HepG2 (cell line): Measurements from ENCODE around the gene IYD. TPM values are rescaled to one million over a fixed set of nuclear protein-coding genes. Genes with fewer than 3 reads are reported as not detected.
A peak's percentile ranks its signal among the peaks of the same experiment; 100 is the strongest.

Experiments
- ARNT ChIP-seq: fragments of 450-650 bp; IDR thresholded peaks from 2 replicates; pipeline ENCODE4 v1.6.1; 2017
- CAMTA2 ChIP-seq: sonication (generic); formaldehyde crosslinking; IDR thresholded peaks from 2 replicates; pipeline ENCODE4 v1.4.0; 2020; ENCODE audit warnings: mild to moderate bottlenecking, missing genetic modification reagents, borderline replicate concordance
- CTCF ChIP-seq: sonication (generic); formaldehyde crosslinking; IDR thresholded peaks from 2 replicates; pipeline ENCODE4 v1.5.0; 2020; ENCODE audit warnings: mild to moderate bottlenecking, missing genetic modification reagents, moderate library complexity
- FIP1L1 ChIP-seq: fragments of 200-400 bp; formaldehyde crosslinking; IDR thresholded peaks from 2 replicates; pipeline ENCODE4 v1.6.1; 2018; ENCODE audit warnings: low read depth, mild to moderate bottlenecking, low read length, moderate library complexity, borderline replicate concordance; ENCODE audit not compliant: insufficient read depth
- KAT2B ChIP-seq: fragments of 150-350 bp; IDR thresholded peaks from 2 replicates; pipeline ENCODE4 v1.6.1; 2014; ENCODE audit warnings: low read depth, low read length, borderline replicate concordance
- NFIB ChIP-seq: sonication (generic); formaldehyde crosslinking; IDR thresholded peaks from 2 replicates; pipeline ENCODE4 v1.9.0; 2021; ENCODE audit warnings: missing genetic modification reagents, mild to moderate bottlenecking, borderline replicate concordance
- NR2F1 ChIP-seq, 2 experiments: fragments of 450-650 bp in 1 of 2; formaldehyde crosslinking in 1 of 2; IDR thresholded peaks; 2 replicates each; pipeline versions ENCODE4 v1.5.0 to v1.6.1; 2016 to 2020; ENCODE audit warnings: mild to moderate bottlenecking in 1 of 2, missing compliant biosample characterization in 1 of 2, missing genetic modification reagents in 1 of 2, moderate library complexity in 1 of 2
- NRL ChIP-seq: sonication (generic); formaldehyde crosslinking; IDR thresholded peaks from 2 replicates; pipeline ENCODE4 v1.5.0; 2020; ENCODE audit warnings: missing genetic modification reagents, mild to moderate bottlenecking, moderate library complexity, borderline replicate concordance
- RAD21 ChIP-seq: fragments of 450-650 bp; formaldehyde crosslinking; IDR thresholded peaks from 2 replicates; pipeline ENCODE4 v1.5.0; 2020; ENCODE audit warnings: mild to moderate bottlenecking
- SMC3 ChIP-seq: IDR thresholded peaks from 2 replicates; pipeline ENCODE4 v1.6.1; 2011; ENCODE audit warnings: low read length, improper control_type of control experiment
- STAG1 ChIP-seq: sonication (generic); formaldehyde crosslinking; IDR thresholded peaks from 2 replicates; pipeline ENCODE4 v1.4.0; 2020; ENCODE audit warnings: missing genetic modification reagents
- XRCC5 ChIP-seq: fragments of 200-400 bp; formaldehyde crosslinking; optimal IDR thresholded peaks from 2 replicates; pipeline ENCODE3; 2017; ENCODE audit warnings: mild to moderate bottlenecking, low read length
- ZFP36L2 ChIP-seq: sonication (generic); formaldehyde crosslinking; IDR thresholded peaks from 2 replicates; pipeline ENCODE4 v1.4.0; 2020; ENCODE audit warnings: missing genetic modification reagents
- ZFP41 ChIP-seq: sonication (generic); formaldehyde crosslinking; IDR thresholded peaks from 2 replicates; pipeline ENCODE4 v1.4.0; 2020; ENCODE audit warnings: mild to moderate bottlenecking, missing genetic modification reagents, borderline replicate concordance
- ZNF10 ChIP-seq: sonication (generic); formaldehyde crosslinking; IDR thresholded peaks from 2 replicates; pipeline ENCODE4 v1.4.0; 2020; ENCODE audit warnings: mild to moderate bottlenecking, low read depth, missing genetic modification reagents, borderline replicate concordance
- ZNF30 ChIP-seq: sonication (generic); formaldehyde crosslinking; IDR thresholded peaks from 2 replicates; pipeline ENCODE4 v1.5.0; 2020; ENCODE audit warnings: mild to moderate bottlenecking, missing genetic modification reagents
- ZNF816 ChIP-seq: sonication (generic); formaldehyde crosslinking; IDR thresholded peaks from 2 replicates; pipeline ENCODE4 v1.8.0; 2022; ENCODE audit warnings: missing genetic modification reagents, mild to moderate bottlenecking, borderline replicate concordance
- polyA plus RNA-seq, 8 experiments: library from polyadenylated mRNA; depleted of rRNA in 3 of 8; stranded (reverse) in 7 of 8; unstranded in 1 of 8; fragments of >200 nt; fragmentation: Illumina TruSeq in 4 of 8; extraction: Trizol in 4 of 8; gene quantifications; 2 replicates each; pipeline versions ENCODE4 v1.2.1 to v1.2.3, GENCODE V29; 2011 to 2016; ENCODE audit warnings: low read depth in 4 of 8, missing spikeins in 1 of 8, mixed read lengths in 1 of 8; ENCODE audit not compliant: insufficient read depth in 1 of 8
- total RNA-seq, 5 experiments: library from RNA; depleted of rRNA; stranded (reverse); fragments of >200 nt; fragmentation: Illumina TruSeq; extraction: Trizol; gene quantifications; 2 replicates each; pipeline ENCODE4 v1.2.3, GENCODE V29; 2016; ENCODE audit warnings: low read depth in 1 of 5
- TF ChIP-seq, protein P1 (sequence below): IDR thresholded peaks from 2 replicates; pipeline ENCODE4 v1.6.1; 2012; ENCODE audit warnings: low read depth, low read length, improper control_type of control experiment
- TF ChIP-seq, protein P2 (sequence below): sonication (generic); formaldehyde crosslinking; IDR thresholded peaks from 2 replicates; pipeline ENCODE4 v1.9.0; 2021; ENCODE audit warnings: missing genetic modification reagents, mild to moderate bottlenecking, borderline replicate concordance
- TF ChIP-seq, protein P3 (sequence below): sonication (generic); formaldehyde crosslinking; IDR thresholded peaks from 2 replicates; pipeline ENCODE4 v1.4.0; 2020; ENCODE audit warnings: missing genetic modification reagents, mild to moderate bottlenecking, borderline replicate concordance
- TF ChIP-seq, protein P4 (sequence below): sonication (generic); formaldehyde crosslinking; IDR thresholded peaks from 2 replicates; pipeline ENCODE4 v1.8.0; 2022; ENCODE audit warnings: low read depth, missing genetic modification reagents

IYD gene
- total and polyA plus RNA-seq, 2 of the 13 experiments (the other 11 are each of a cell fraction or from before 2014, with no cell fraction given): 0.01 to 0.46 TPM

- TF ChIP-seq ZNF816 (CRISPR knock-in tag) (no peak), NR2F1 (CRISPR knock-in tag; IDR thresholded peaks at IDR 0.05) (no peak), CAMTA2 (CRISPR knock-in tag) (no peak), NRL (CRISPR knock-in tag) (no peak), KAT2B (no peak), XRCC5 (peak; percentile 47), ZFP41 (CRISPR knock-in tag) (no peak), ARNT (no peak), ZFP36L2 (CRISPR knock-in tag) (no peak), FIP1L1 (no peak), SMC3 (peak; percentile 54), RAD21 (CRISPR knock-in tag) (peak; percentile 56), NFIB (CRISPR knock-in tag) (no peak), ZNF30 (no peak), ZNF10 (no peak), CTCF (CRISPR knock-in tag) (peak; percentile 83), STAG1 (CRISPR knock-in tag) (peak; percentile 79)
- TF ChIP-seq, protein P1, sequence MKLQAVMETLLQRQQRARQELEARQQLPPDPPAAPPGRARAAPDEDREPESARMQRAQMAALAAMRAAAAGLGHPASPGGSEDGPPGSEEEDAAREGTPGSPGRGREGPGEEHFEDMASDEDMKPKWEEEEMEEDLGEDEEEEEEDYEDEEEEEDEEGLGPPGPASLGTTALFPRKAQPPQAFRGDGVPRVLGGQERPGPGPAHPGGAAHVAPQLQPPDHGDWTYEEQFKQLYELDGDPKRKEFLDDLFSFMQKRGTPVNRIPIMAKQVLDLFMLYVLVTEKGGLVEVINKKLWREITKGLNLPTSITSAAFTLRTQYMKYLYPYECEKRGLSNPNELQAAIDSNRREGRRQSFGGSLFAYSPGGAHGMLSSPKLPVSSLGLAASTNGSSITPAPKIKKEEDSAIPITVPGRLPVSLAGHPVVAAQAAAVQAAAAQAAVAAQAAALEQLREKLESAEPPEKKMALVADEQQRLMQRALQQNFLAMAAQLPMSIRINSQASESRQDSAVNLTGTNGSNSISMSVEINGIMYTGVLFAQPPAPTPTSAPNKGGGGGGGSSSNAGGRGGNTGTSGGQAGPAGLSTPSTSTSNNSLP: peak; percentile 72; the same call in 1 of the 2 replicates
- TF ChIP-seq, protein P2, sequence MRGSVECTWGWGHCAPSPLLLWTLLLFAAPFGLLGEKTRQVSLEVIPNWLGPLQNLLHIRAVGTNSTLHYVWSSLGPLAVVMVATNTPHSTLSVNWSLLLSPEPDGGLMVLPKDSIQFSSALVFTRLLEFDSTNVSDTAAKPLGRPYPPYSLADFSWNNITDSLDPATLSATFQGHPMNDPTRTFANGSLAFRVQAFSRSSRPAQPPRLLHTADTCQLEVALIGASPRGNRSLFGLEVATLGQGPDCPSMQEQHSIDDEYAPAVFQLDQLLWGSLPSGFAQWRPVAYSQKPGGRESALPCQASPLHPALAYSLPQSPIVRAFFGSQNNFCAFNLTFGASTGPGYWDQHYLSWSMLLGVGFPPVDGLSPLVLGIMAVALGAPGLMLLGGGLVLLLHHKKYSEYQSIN (CRISPR knock-in tag): no peak
- TF ChIP-seq, protein P3, sequence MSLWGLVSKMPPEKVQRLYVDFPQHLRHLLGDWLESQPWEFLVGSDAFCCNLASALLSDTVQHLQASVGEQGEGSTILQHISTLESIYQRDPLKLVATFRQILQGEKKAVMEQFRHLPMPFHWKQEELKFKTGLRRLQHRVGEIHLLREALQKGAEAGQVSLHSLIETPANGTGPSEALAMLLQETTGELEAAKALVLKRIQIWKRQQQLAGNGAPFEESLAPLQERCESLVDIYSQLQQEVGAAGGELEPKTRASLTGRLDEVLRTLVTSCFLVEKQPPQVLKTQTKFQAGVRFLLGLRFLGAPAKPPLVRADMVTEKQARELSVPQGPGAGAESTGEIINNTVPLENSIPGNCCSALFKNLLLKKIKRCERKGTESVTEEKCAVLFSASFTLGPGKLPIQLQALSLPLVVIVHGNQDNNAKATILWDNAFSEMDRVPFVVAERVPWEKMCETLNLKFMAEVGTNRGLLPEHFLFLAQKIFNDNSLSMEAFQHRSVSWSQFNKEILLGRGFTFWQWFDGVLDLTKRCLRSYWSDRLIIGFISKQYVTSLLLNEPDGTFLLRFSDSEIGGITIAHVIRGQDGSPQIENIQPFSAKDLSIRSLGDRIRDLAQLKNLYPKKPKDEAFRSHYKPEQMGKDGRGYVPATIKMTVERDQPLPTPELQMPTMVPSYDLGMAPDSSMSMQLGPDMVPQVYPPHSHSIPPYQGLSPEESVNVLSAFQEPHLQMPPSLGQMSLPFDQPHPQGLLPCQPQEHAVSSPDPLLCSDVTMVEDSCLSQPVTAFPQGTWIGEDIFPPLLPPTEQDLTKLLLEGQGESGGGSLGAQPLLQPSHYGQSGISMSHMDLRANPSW (CRISPR knock-in tag): no peak
- TF ChIP-seq, protein P4, sequence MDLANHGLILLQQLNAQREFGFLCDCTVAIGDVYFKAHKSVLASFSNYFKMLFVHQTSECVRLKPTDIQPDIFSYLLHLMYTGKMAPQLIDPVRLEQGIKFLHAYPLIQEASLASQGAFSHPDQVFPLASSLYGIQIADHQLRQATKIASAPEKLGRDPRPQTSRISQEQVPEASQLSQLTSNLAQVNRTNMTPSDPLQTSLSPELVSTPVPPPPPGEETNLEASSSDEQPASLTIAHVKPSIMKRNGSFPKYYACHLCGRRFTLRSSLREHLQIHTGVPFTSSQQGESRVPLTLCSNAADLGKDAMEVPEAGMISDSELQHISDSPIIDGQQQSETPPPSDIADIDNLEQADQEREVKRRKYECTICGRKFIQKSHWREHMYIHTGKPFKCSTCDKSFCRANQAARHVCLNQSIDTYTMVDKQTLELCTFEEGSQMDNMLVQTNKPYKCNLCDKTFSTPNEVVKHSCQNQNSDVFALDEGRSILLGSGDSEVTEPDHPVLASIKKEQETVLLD (CRISPR knock-in tag): no peak
Observed at GRCh38 chr6:150395388-150396009, 26.7 kb downstream of the IYD start (continued).
